Subcutaneous adipose tissue (tissue), 4 donors: ENCODE results near the gene BNIP3. TPM values are rescaled to one million over a fixed set of nuclear protein-coding genes. Genes with fewer than 3 reads are reported as not detected.

Source experiments
- CTCF ChIP-seq: fragments of 450-650 bp; IDR thresholded peaks from one replicate; pipeline ENCODE4 v1.5.1; 2016; ENCODE audit warnings: low read depth, mild to moderate bottlenecking, control low read depth, antibody characterized with exemption, moderate library complexity
- total RNA-seq, 4 donors: library from RNA; depleted of rRNA; stranded (reverse); fragments of >200 nt; gene quantifications; one replicate each; pipeline ENCODE4 v1.1.0, GENCODE V29; 2016

Gene BNIP3
- total RNA-seq, 4 donors from 2014 or later = 126 to 186 (median 157) TPM

GRCh38 chr10:131937836-131938235 is 43.9 kb downstream of the BNIP3 start:
- no peak for TF ChIP-seq CTCF

GRCh38 chr10:131936736-131937135 is 45.0 kb downstream of the BNIP3 start:
- no peak for TF ChIP-seq CTCF

GRCh38 chr10:131936294-131936693 is 45.4 kb downstream of the BNIP3 start:
- no peak for TF ChIP-seq CTCF

- no peak for TF ChIP-seq CTCF
These were observed 46.5 kb downstream of the BNIP3 start for GRCh38 chr10:131935260-131935659.

GRCh38 chr10:131934769-131935168 is 47.0 kb downstream of the BNIP3 start:
- no peak for TF ChIP-seq CTCF

GRCh38 chr10:131933696-131934086 is 48.0 kb downstream of the BNIP3 start:
- TF ChIP-seq CTCF = no peak

- no peak for TF ChIP-seq CTCF
These were observed 48.6 kb downstream of the BNIP3 start for GRCh38 chr10:131933016-131933695.
